Fibroblast of lung (primary cell): ENCODE data around the gene CPNE4. TPM values are rescaled to one million over a fixed set of nuclear protein-coding genes. Genes with fewer than 3 reads are reported as not detected.

ENCODE experiments used
- DNase-seq, 2 donors: peaks; one replicate each; pipeline versions ENCODE4 v3.0.0 to v3.0.0-alpha.2; 2010; ENCODE audit warnings: low read depth in 2 of 2
- H2AFZ ChIP-seq: 2 replicates; pipeline ENCODE4 v1.5.1; 2012; ENCODE audit warnings: low read length, control low read depth, inconsistent platforms
- H3K27ac ChIP-seq: 2 replicates; pipeline ENCODE4 v1.5.1; 2011; ENCODE audit warnings: low read length, control low read depth; ENCODE audit not compliant: insufficient read depth
- H3K27me3 ChIP-seq: 2 replicates; pipeline ENCODE4 v1.5.1; 2011; ENCODE audit warnings: mild to moderate bottlenecking, low read length; ENCODE audit not compliant: control insufficient read depth, insufficient read depth
- H3K36me3 ChIP-seq: 2 replicates; pipeline ENCODE4 v1.5.1; 2011; ENCODE audit warnings: low read length; ENCODE audit not compliant: control insufficient read depth, insufficient read depth
- H3K4me1 ChIP-seq: 2 replicates; pipeline ENCODE4 v1.5.1; 2011; ENCODE audit warnings: low read length; ENCODE audit not compliant: control insufficient read depth, insufficient read depth; ENCODE audit errors: extremely low read depth
- H3K4me2 ChIP-seq: 2 replicates; pipeline ENCODE4 v1.5.1; 2011; ENCODE audit warnings: low read length, control low read depth; ENCODE audit not compliant: insufficient read depth; ENCODE audit errors: extremely low read depth
- H3K4me3 ChIP-seq, 4 experiments: fragments of 200-600 bp in 1 of 4; sonication (generic) in 1 of 4; replicated peaks in 1 of 4; 2 replicates each; pipeline ENCODE4 v1.5.1; 2011 to 2016; ENCODE audit warnings: low read length in 4 of 4, low read depth in 3 of 4, mild to moderate bottlenecking in 3 of 4, control low read depth in 2 of 4, inconsistent platforms in 1 of 4, mixed read lengths in 1 of 4; ENCODE audit not compliant: insufficient read depth in 1 of 4; ENCODE audit errors: control extremely low read depth in 1 of 4
- H3K79me2 ChIP-seq: 2 replicates; pipeline ENCODE4 v1.5.1; 2012; ENCODE audit warnings: mild to moderate bottlenecking, low read length, inconsistent platforms; ENCODE audit not compliant: control insufficient read depth, insufficient read depth
- H3K9ac ChIP-seq: 2 replicates; pipeline ENCODE4 v1.5.1; 2011; ENCODE audit warnings: mild to moderate bottlenecking, low read length, control low read depth; ENCODE audit not compliant: insufficient read depth
- H3K9me3 ChIP-seq: 2 replicates; pipeline ENCODE4 v1.5.1; 2012; ENCODE audit warnings: low read depth, low read length; ENCODE audit not compliant: control insufficient read depth, insufficient read depth
- H4K20me1 ChIP-seq: 2 replicates; pipeline ENCODE4 v1.5.1; 2011; ENCODE audit warnings: low read length; ENCODE audit not compliant: control insufficient read depth, insufficient read depth; ENCODE audit errors: extremely low read depth
- CTCF ChIP-seq, 2 donors: IDR thresholded peaks in 1 of 2; conservative IDR thresholded peaks in 1 of 2; 1 replicate in 1 of 2; 2 replicates in 1 of 2; pipeline ENCODE4 v1.5.1; 2011 to 2012; ENCODE audit warnings: low read length in 2 of 2, control low read depth in 1 of 2, inconsistent platforms in 1 of 2, low read depth in 1 of 2, mild to moderate bottlenecking in 1 of 2
- EZH2 ChIP-seq: IDR thresholded peaks from 2 replicates; pipeline ENCODE4 v1.5.1; 2012; ENCODE audit warnings: low read length, control low read depth, mild to moderate bottlenecking; ENCODE audit errors: missing control alignments
- polyA plus RNA-seq, 2 donors: library from polyadenylated mRNA; depleted of rRNA in 1 of 2; stranded (reverse) in 1 of 2; unstranded in 1 of 2; fragments of >200 nt; gene quantifications; 2 replicates each; pipeline ENCODE4 v1.2.1, GENCODE V29; 2011 to 2012; ENCODE audit warnings: missing spikeins in 1 of 2
- total RNA-seq: library from RNA; depleted of rRNA; stranded (reverse); fragments of >200 nt; gene quantifications from 2 replicates; pipeline ENCODE4 v1.2.1, GENCODE V29; 2014

CPNE4 gene
- total and polyA plus RNA-seq, 2 donors (not counting 1 experiment from before 2014, with no cell fraction given) = 0.17 TPM; not detected in 1

DNA sequence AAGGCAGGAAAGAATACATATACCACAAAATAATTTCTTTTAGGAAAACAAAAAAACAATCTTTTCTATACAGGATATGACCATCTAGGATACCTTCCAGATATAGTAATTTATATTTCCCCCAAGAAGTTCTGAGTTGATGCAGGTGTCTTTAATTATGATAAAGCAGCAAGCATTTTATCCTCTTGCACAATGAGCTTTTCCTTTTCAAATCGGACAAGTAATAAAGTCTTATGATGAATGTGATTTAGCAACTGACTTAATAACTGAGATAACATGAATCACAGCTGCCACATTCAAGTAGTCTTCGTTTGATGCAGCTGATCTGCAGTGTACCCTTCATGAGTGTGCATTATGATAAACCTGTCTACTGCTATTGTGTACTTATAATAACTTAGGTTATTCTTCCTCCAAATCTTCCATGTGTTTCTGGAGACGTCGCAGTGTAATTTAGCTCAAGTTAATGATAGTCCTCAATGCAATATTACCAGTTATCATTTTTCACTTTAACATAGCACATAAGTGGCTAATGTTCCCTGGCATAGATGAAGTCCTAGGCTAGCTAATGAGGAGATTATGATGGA is 271.7 kb downstream of the CPNE4 start:
- Histone ChIP-seq H3K4me1 (no peaks in the 10 kb centered on the region), H3K79me2 (no peaks in the 10 kb centered on the region), H3K9me3 (no peaks in the 10 kb centered on the region), H2AFZ (no peak overlapping the region), H3K4me3 (no peak overlapping the region), H3K9ac (no peak overlapping the region), H3K27me3 (no peaks in the 10 kb centered on the region), H3K27ac (no peak overlapping the region), H3K4me2 (no peak overlapping the region), H3K36me3 (no peaks in the 10 kb centered on the region), H4K20me1 (no peaks in the 10 kb centered on the region)
- TF ChIP-seq CTCF (conservative IDR thresholded peaks at IDR 0.05 in 1 of 2, IDR thresholded peaks at IDR 0.05 in 1 of 2; ENCODE audit: low read depth in 1 of 2, low read length in 2 of 2) (no peak), EZH2 (no peak)
- DNase-seq = no peak

GRCh38 chr3:131756405-131756804 is 278.4 kb downstream of the CPNE4 start:
- no peak for DNase-seq
- TF ChIP-seq CTCF (conservative IDR thresholded peaks at IDR 0.05 in 1 of 2, IDR thresholded peaks at IDR 0.05 in 1 of 2; ENCODE audit: low read depth in 1 of 2, low read length in 2 of 2) (no peak), EZH2 (no peak)
- H2AFZ ChIP-seq = no peak overlapping the region

DNA sequence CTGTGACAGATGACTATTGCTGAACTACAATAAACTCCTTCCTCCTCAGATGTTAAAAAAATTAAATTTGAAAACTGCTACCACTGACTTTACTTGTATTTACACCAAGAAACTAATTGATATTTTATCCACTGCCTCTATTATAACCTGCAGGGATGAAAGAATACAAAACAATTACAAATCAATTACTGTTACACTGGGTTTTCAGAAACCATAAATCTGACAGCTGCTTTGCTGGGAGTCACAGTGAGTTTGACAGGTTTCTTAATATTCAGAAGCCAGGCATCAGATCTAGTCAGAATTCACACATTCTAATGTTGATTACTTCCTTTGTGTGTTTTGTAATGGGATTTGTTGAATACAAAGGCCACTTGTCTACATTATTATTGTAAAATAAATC is 279.4 kb downstream of the CPNE4 start:
- TF ChIP-seq CTCF (conservative IDR thresholded peaks at IDR 0.05 in 1 of 2, IDR thresholded peaks at IDR 0.05 in 1 of 2; ENCODE audit: low read depth in 1 of 2, low read length in 2 of 2) = no peak
- TF ChIP-seq EZH2 = no peak
- no peaks in the 10 kb centered on the region for H3K36me3 ChIP-seq
- H3K9me3 ChIP-seq = no peaks in the 10 kb centered on the region
- H3K9ac ChIP-seq = no peak overlapping the region
- DNase-seq = no peak
- no peak overlapping the region for H3K4me3 ChIP-seq
- no peaks in the 10 kb centered on the region for H3K4me1 ChIP-seq
- H3K27me3 ChIP-seq = no peaks in the 10 kb centered on the region
- H2AFZ ChIP-seq = no peak overlapping the region
- no peaks in the 10 kb centered on the region for H3K79me2 ChIP-seq
- no peaks in the 10 kb centered on the region for H4K20me1 ChIP-seq
- H3K4me2 ChIP-seq = no peak overlapping the region
- no peak overlapping the region for H3K27ac ChIP-seq

More at GRCh38 chr3:131756405-131756804, 278.4 kb downstream of the CPNE4 start:
- Histone ChIP-seq H3K79me2 (no peaks in the 10 kb centered on the region), H3K27me3 (no peaks in the 10 kb centered on the region), H3K4me1 (no peaks in the 10 kb centered on the region), H3K36me3 (no peaks in the 10 kb centered on the region), H3K9ac (no peak overlapping the region), H4K20me1 (no peaks in the 10 kb centered on the region), H3K9me3 (no peaks in the 10 kb centered on the region), H3K4me3 (no peak overlapping the region), H3K4me2 (no peak overlapping the region), H3K27ac (no peak overlapping the region)
